ENCODE results near the gene FBRSL1. TPM values are rescaled to one million over a fixed set of nuclear protein-coding genes. Genes with fewer than 3 reads are reported as not detected.

The FBRSL1 gene
- total and polyA plus RNA-seq, 2 donors (not counting 3 experiments of a cell fraction or from before 2014, with no cell fraction given), result 19.3 to 79.8 TPM

- Histone ChIP-seq H3K9me3 (replicated peaks; ENCODE audit: control insufficient read depth, insufficient read depth, low read length) (no peaks in the 10 kb centered on the region), H3K27me3 (ENCODE audit: control insufficient read depth in 2 of 2, insufficient read depth in 2 of 2, low read length in 2 of 2) (no peaks in the 10 kb centered on the region), H3K4me3 (replicated peaks in 1 of 3; ENCODE audit: insufficient read depth in 1 of 3, low read depth in 1 of 3, low read length in 3 of 3) (no peak overlapping the region), H3K79me2 (ENCODE audit: control insufficient read depth, insufficient read depth, low read length) (no peaks in the 10 kb centered on the region), H3K4me2 (ENCODE audit: insufficient read depth, low read length) (no peak overlapping the region), H3K4me1 (ENCODE audit: control insufficient read depth, extremely low read depth, insufficient read depth, low read length) (no peaks in the 10 kb centered on the region), H3K27ac (ENCODE audit: insufficient read depth, low read depth, low read length) (no peak overlapping the region), H3K9ac (replicated peaks; ENCODE audit: extremely low read depth, insufficient read depth, low read length) (no peak overlapping the region), H2AFZ (ENCODE audit: low read depth, low read length) (no peak overlapping the region), H3K36me3 (ENCODE audit: control insufficient read depth in 2 of 2, extremely low read depth in 1 of 2, insufficient read depth in 2 of 2, low read length in 2 of 2) (no peaks in the 10 kb centered on the region), H3K9me1 (replicated peaks; ENCODE audit: control insufficient read depth, extremely low read depth, insufficient read depth, low read length) (no peaks in the 10 kb centered on the region), H4K20me1 (replicated peaks; ENCODE audit: control insufficient read depth, extremely low read depth, insufficient read depth, low read length) (no peaks in the 10 kb centered on the region)
- dilution Hi-C loops (cut with MboI; ENCODE audit: extremely low pct_ligation_motif_present, low sequenced_read_pairs) (no loop called here), intact Hi-C loops (cut with micrococcal nuclease) (no loop called here)
- DNase-seq (ENCODE audit: low read depth, low spot score) (no peak), FAIRE-seq (no peak)
- BruUV-seq (replicated peaks), result no TSS peak
- ChIA-PET CTCF (no interaction called here), POLR2A (no interaction called here)
- TF ChIP-seq, protein P1, sequence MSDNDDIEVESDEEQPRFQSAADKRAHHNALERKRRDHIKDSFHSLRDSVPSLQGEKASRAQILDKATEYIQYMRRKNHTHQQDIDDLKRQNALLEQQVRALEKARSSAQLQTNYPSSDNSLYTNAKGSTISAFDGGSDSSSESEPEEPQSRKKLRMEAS (IDR thresholded peaks at IDR 0.05; ENCODE audit: insufficient read depth, insufficient read length), result no peak
- no peak for TF ChIP-seq FOS (IDR thresholded peaks at IDR 0.05; ENCODE audit: borderline replicate concordance, insufficient read depth, low read length)
- no peak for TF ChIP-seq MYC (IDR thresholded peaks at IDR 0.05; ENCODE audit: low read depth, low read length)
Observed at GRCh38 chr12:132543298-132544079, 53.5 kb downstream of the FBRSL1 start.

- no peak for FAIRE-seq
Observed at GRCh38 chr12:132544080-132544397, 54.1 kb downstream of the FBRSL1 start.

More at GRCh38 chr12:132544080-132544397, 54.1 kb downstream of the FBRSL1 start:
- CTCF ChIA-PET, result no interaction called here
- no peaks in the 10 kb centered on the region for H3K79me2 ChIP-seq (ENCODE audit: control insufficient read depth, insufficient read depth, low read length)
- no peaks in the 10 kb centered on the region for H3K9me1 ChIP-seq (replicated peaks; ENCODE audit: control insufficient read depth, extremely low read depth, insufficient read depth, low read length)
- H3K36me3 ChIP-seq (ENCODE audit: control insufficient read depth in 2 of 2, extremely low read depth in 1 of 2, insufficient read depth in 2 of 2, low read length in 2 of 2), result no peaks in the 10 kb centered on the region
- H3K9ac ChIP-seq (replicated peaks; ENCODE audit: extremely low read depth, insufficient read depth, low read length), result no peak overlapping the region
- H3K4me1 ChIP-seq (ENCODE audit: control insufficient read depth, extremely low read depth, insufficient read depth, low read length), result no peaks in the 10 kb centered on the region
- DNase-seq (ENCODE audit: low read depth, low spot score), result no peak
- no peaks in the 10 kb centered on the region for H4K20me1 ChIP-seq (replicated peaks; ENCODE audit: control insufficient read depth, extremely low read depth, insufficient read depth, low read length)
- POLR2A ChIA-PET, result no interaction called here
- no peak overlapping the region for H3K4me3 ChIP-seq (replicated peaks in 1 of 3; ENCODE audit: insufficient read depth in 1 of 3, low read depth in 1 of 3, low read length in 3 of 3)
- H2AFZ ChIP-seq (ENCODE audit: low read depth, low read length), result no peak overlapping the region
- no peaks in the 10 kb centered on the region for H3K27me3 ChIP-seq (ENCODE audit: control insufficient read depth in 2 of 2, insufficient read depth in 2 of 2, low read length in 2 of 2)
- no peak for TF ChIP-seq FOS (IDR thresholded peaks at IDR 0.05; ENCODE audit: borderline replicate concordance, insufficient read depth, low read length)
- TF ChIP-seq MYC (IDR thresholded peaks at IDR 0.05; ENCODE audit: low read depth, low read length), result no peak
- TF ChIP-seq POLR2A (IDR thresholded peaks at IDR 0.05; ENCODE audit: low read depth, low read length), result no peak
- TF ChIP-seq EZH2 (IDR thresholded peaks at IDR 0.05; ENCODE audit: borderline replicate concordance, low read depth, low read length, severe bottlenecking), result no peak
- no peak for TF ChIP-seq GATA2 (IDR thresholded peaks at IDR 0.05; ENCODE audit: insufficient read depth, insufficient read length, low read depth, low read length)
- no peak for TF ChIP-seq CTCF (IDR thresholded peaks at IDR 0.05; ENCODE audit: extremely low read depth in 1 of 2, insufficient read depth in 1 of 2, low read depth in 1 of 2, low read length in 2 of 2)
- TF ChIP-seq, protein P1 (IDR thresholded peaks at IDR 0.05; ENCODE audit: insufficient read depth, insufficient read length), result no peak
- no peak for TF ChIP-seq JUN (IDR thresholded peaks at IDR 0.05; ENCODE audit: borderline replicate concordance, insufficient read depth, insufficient read length, low read depth)
- no peak for TF ChIP-seq POLR2AphosphoS5 (IDR thresholded peaks at IDR 0.05; ENCODE audit: insufficient read depth, low read depth, low read length)
- BruUV-seq (replicated peaks), result no TSS peak
- no peak overlapping the region for H3K4me2 ChIP-seq (ENCODE audit: insufficient read depth, low read length)
- no peak overlapping the region for H3K27ac ChIP-seq (ENCODE audit: insufficient read depth, low read depth, low read length)
- no peaks in the 10 kb centered on the region for H3K9me3 ChIP-seq (replicated peaks; ENCODE audit: control insufficient read depth, insufficient read depth, low read length)
- dilution Hi-C loops (cut with MboI; ENCODE audit: extremely low pct_ligation_motif_present, low sequenced_read_pairs) (no loop called here), intact Hi-C loops (cut with micrococcal nuclease) (no loop called here)
